B cell (primary cell): Measurements from ENCODE around the gene MARCHF10. TPM values are rescaled to one million over a fixed set of nuclear protein-coding genes. Genes with fewer than 3 reads are reported as not detected.

Source experiments
- ATAC-seq: fragments of 200-7000 bp; cut with Tn5 transposase; one replicate; pipeline ENCODE4 v1.10.0; 2021; ENCODE audit warnings: low read depth, mild to moderate bottlenecking, moderate number of reproducible peaks, moderate library complexity
- CTCF ChIA-PET: fragments of 350-600 bp; sonication (Branson Sonifier 250); formaldehyde crosslinking; loops from one replicate; lab custom pipeline; 2021; ENCODE audit warnings: antibody characterized with exemption, inconsistent platforms; lab: Charles Lee
- POLR2A ChIA-PET: fragments of 350-600 bp; sonication (Branson Sonifier 250); formaldehyde crosslinking; loops from one replicate; lab custom pipeline; 2021; ENCODE audit warnings: antibody characterized with exemption; lab: Charles Lee
- DNase-seq: peaks from one replicate; pipeline ENCODE4 v3.0.0; 2013
- H2AFZ ChIP-seq: 2 replicates; pipeline ENCODE4 v1.6.1; 2012; ENCODE audit warnings: mild to moderate bottlenecking, low read depth, low read length; ENCODE audit not compliant: insufficient read depth, poor library complexity, severe bottlenecking
- H3K27ac ChIP-seq, 2 donors: 1 replicate in 1 of 2; 2 replicates in 1 of 2; pipeline ENCODE4 v1.5.1; 2012 to 2013; ENCODE audit warnings: low read length in 2 of 2, mild to moderate bottlenecking in 2 of 2, moderate library complexity in 1 of 2
- H3K27me3 ChIP-seq, 4 experiments: fragments of 200-600 bp in 1 of 4; sonication (generic) in 1 of 4; replicated peaks in 1 of 4; 1 replicate in 2 of 4; 2 replicates in 2 of 4; pipeline versions ENCODE4 v1.6.1 to v1.7.0; 2013 to 2016; ENCODE audit warnings: low read length in 3 of 4, mild to moderate bottlenecking in 2 of 4, mixed read lengths in 1 of 4, moderate library complexity in 1 of 4; ENCODE audit not compliant: insufficient read depth in 4 of 4, control insufficient read depth in 3 of 4; ENCODE audit errors: control extremely low read depth in 1 of 4
- H3K36me3 ChIP-seq, 2 experiments: replicated peaks in 1 of 2; 1 replicate in 1 of 2; 2 replicates in 1 of 2; pipeline versions ENCODE4 v1.6.1 to v1.7.1; 2013; ENCODE audit warnings: low read length in 1 of 2; ENCODE audit not compliant: insufficient read depth in 2 of 2, control insufficient read depth in 1 of 2; ENCODE audit errors: control extremely low read depth in 1 of 2, extremely low read depth in 1 of 2
- H3K4me1 ChIP-seq, 2 donors: fragments of 200-600 bp in 1 of 2; sonication (generic) in 1 of 2; 1 replicate in 1 of 2; 2 replicates in 1 of 2; pipeline versions ENCODE4 v1.5.1 to v1.6.1; 2013 to 2017; ENCODE audit warnings: low read length in 2 of 2; ENCODE audit not compliant: control insufficient read depth in 2 of 2, insufficient read depth in 2 of 2
- H3K4me2 ChIP-seq: replicated peaks from 2 replicates; pipeline ENCODE3; 2012; ENCODE audit warnings: mild to moderate bottlenecking, low read depth, low read length; ENCODE audit not compliant: poor library complexity, severe bottlenecking
- H3K4me3 ChIP-seq, 5 experiments: fragments of 200-600 bp in 1 of 5; sonication (generic) in 1 of 5; 1 replicate in 3 of 5; 2 replicates in 2 of 5; pipeline versions ENCODE4 v1.5.1 to v1.7.0; 2011 to 2016; ENCODE audit warnings: low read length in 4 of 5, mild to moderate bottlenecking in 4 of 5, low read depth in 2 of 5, control low read depth in 1 of 5, moderate library complexity in 1 of 5; ENCODE audit not compliant: insufficient read depth in 1 of 5; ENCODE audit errors: control extremely low read depth in 1 of 5, extremely low read depth in 1 of 5
- H3K79me2 ChIP-seq: fragments of 200-600 bp; sonication (generic); one replicate; pipeline ENCODE4 v1.6.0; 2016; ENCODE audit warnings: low read length; ENCODE audit not compliant: control insufficient read depth, insufficient read depth
- H3K9ac ChIP-seq: fragments of 200-600 bp; sonication (generic); 2 replicates; pipeline ENCODE4 v1.6.1; 2017; ENCODE audit warnings: mild to moderate bottlenecking, low read length, moderate library complexity
- H3K9me3 ChIP-seq, 3 donors: one replicate each; pipeline versions ENCODE4 v1.6.1 to v1.7.1; 2013; ENCODE audit warnings: low read length in 2 of 3; ENCODE audit not compliant: control insufficient read depth in 2 of 3, insufficient read depth in 1 of 3; ENCODE audit errors: control extremely low read depth in 1 of 3
- H4K20me1 ChIP-seq: 2 replicates; pipeline ENCODE4 v1.6.0; 2012; ENCODE audit warnings: mild to moderate bottlenecking, low read length; ENCODE audit not compliant: insufficient read depth, control insufficient read depth, poor library complexity, severe bottlenecking
- H3K27ac Mint-ChIP-seq: one replicate; pipeline ENCODE4 v1.8.0; 2021; ENCODE audit warnings: mixed read lengths
- H3K27me3 Mint-ChIP-seq: one replicate; pipeline ENCODE4 v1.8.0; 2021; ENCODE audit warnings: mixed read lengths
- H3K4me1 Mint-ChIP-seq: one replicate; pipeline ENCODE4 v1.8.0; 2021; ENCODE audit warnings: mixed read lengths
- H3K4me3 Mint-ChIP-seq: one replicate; pipeline ENCODE4 v1.8.0; 2021; ENCODE audit warnings: mixed read lengths
- H3K9me3 Mint-ChIP-seq: one replicate; pipeline ENCODE4 v1.8.0; 2022; ENCODE audit warnings: mixed read lengths; ENCODE audit not compliant: insufficient read depth
- EZH2 ChIP-seq: IDR thresholded peaks from 2 replicates; pipeline ENCODE4 v1.6.1; 2012; ENCODE audit warnings: borderline replicate concordance, low read depth, mild to moderate bottlenecking, moderate library complexity, low read length; ENCODE audit not compliant: insufficient read depth, poor library complexity, severe bottlenecking
- WGBS: methylation state at CpG from one replicate; pipeline ENCODE4 v1.1.5; 2013; ENCODE audit warnings: missing lambda C conversion rate; ENCODE audit not compliant: insufficient coverage; 5-methylcytosine and 5-hydroxymethylcytosine counted together
- intact Hi-C: fragments of 100-400 bp; cut with micrococcal nuclease; formaldehyde crosslinking; loops from one replicate; pipeline ENCODE4 v1.10.0; 2022
- polyA plus RNA-seq: library from polyadenylated mRNA; depleted of rRNA; stranded (reverse); fragments of >200 nt; gene quantifications from 2 replicates; pipeline ENCODE4 v1.2.3, GENCODE V29; 2012
- total RNA-seq, 2 donors: library from RNA; stranded (reverse); fragments of 120-200 nt in 1 of 2; gene quantifications; 1 replicate in 1 of 2; 2 replicates in 1 of 2; pipeline versions ENCODE4 v1.2.3 to v1.2.4, GENCODE V29; 2013 to 2022
- TF ChIP-seq, protein P1 (sequence below): fragments of 200-600 bp; IDR thresholded peaks from one replicate; pipeline ENCODE4 v1.8.0; 2022; ENCODE audit warnings: antibody characterized with exemption, mild to moderate bottlenecking

Gene MARCHF10
- total and polyA plus RNA-seq, 2 donors (not counting 1 experiment from before 2014, with no cell fraction given) = 0.24 TPM; not detected in 1

DNA sequence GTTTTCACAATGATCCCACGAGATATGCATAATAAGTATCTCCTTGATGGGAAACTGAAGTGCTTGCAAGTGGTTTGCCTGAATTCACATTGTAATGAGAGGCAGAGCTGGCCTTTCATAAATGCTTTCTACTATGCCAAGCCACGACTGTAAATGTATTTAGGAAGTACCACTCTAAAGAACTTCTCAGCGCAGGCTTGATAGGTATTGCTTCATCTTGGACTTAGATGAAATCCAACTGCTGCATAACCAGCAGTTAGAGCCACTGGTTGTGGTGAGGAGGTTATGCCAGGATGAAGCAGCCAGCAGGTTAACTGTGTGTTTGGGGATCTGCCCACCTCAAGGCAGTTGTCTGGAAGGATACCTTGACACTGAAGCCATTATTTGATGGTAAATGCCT lies 26.8 kb downstream of the MARCHF10 start:
- H2AFZ ChIP-seq = no peak overlapping the region
- intact Hi-C loops = no loop called here
- Mint-ChIP-seq H3K9me3 (peaks cover 4% of the 10 kb centered on the region), H3K27ac (no peak overlapping the region), H3K27me3 (peaks cover 15% of the 10 kb centered on the region), H3K4me1 (no peaks in the 10 kb centered on the region), H3K4me3 (no peak overlapping the region)
- H3K4me1 ChIP-seq = no peaks in the 10 kb centered on the region
- H3K9me3 ChIP-seq = peaks cover 0 to 6% (median 1%) of the 10 kb centered on the region in 3 donors
- TF ChIP-seq, protein P1, sequence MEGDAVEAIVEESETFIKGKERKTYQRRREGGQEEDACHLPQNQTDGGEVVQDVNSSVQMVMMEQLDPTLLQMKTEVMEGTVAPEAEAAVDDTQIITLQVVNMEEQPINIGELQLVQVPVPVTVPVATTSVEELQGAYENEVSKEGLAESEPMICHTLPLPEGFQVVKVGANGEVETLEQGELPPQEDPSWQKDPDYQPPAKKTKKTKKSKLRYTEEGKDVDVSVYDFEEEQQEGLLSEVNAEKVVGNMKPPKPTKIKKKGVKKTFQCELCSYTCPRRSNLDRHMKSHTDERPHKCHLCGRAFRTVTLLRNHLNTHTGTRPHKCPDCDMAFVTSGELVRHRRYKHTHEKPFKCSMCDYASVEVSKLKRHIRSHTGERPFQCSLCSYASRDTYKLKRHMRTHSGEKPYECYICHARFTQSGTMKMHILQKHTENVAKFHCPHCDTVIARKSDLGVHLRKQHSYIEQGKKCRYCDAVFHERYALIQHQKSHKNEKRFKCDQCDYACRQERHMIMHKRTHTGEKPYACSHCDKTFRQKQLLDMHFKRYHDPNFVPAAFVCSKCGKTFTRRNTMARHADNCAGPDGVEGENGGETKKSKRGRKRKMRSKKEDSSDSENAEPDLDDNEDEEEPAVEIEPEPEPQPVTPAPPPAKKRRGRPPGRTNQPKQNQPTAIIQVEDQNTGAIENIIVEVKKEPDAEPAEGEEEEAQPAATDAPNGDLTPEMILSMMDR = no peak
- no peak for TF ChIP-seq EZH2
- ChIA-PET POLR2A (no interaction called here), CTCF (no interaction called here)
- WGBS = 93% methylated on average over 2 of the region's 3 CpGs
- no peak for DNase-seq
- no peak overlapping the region for H3K27ac ChIP-seq
- no peaks in the 10 kb centered on the region for H3K36me3 ChIP-seq
- H3K4me2 ChIP-seq = no peak overlapping the region
- H3K9ac ChIP-seq = no peak overlapping the region
- no peaks in the 10 kb centered on the region for H3K27me3 ChIP-seq
- H4K20me1 ChIP-seq = no peaks in the 10 kb centered on the region
- no peaks in the 10 kb centered on the region for H3K79me2 ChIP-seq
- ATAC-seq = no peak
- no peak overlapping the region for H3K4me3 ChIP-seq

DNA sequence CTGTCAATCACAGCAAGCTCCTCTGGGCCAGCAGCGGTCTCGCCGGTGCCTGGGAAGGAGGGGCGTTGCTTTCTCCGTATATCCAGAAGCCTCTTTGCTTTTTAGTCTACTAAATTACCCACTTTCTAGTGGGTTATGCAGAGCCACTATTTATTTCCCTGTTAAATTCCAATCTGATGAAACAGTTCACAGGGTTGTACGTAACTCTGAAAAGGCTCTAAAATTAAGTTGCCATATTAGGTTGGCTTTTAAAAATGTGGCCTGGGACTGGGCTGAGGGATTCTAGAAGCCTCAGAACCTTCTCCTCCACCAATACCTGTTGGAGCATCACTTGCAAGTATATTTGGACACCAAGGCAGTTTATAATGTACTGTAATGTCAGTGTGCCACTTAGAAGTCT lies 27.2 kb downstream of the MARCHF10 start:
- no peaks in the 10 kb centered on the region for H3K4me1 Mint-ChIP-seq
- H3K4me2 ChIP-seq = no peak overlapping the region

More for the DNA sequence above, 27.2 kb downstream of the MARCHF10 start:
- Histone ChIP-seq H3K36me3 (no peaks in the 10 kb centered on the region), H3K9ac (no peak overlapping the region), H3K4me1 (no peaks in the 10 kb centered on the region), H4K20me1 (no peaks in the 10 kb centered on the region), H3K27me3 (no peaks in the 10 kb centered on the region), H3K27ac (no peak overlapping the region), H2AFZ (no peak overlapping the region), H3K9me3 (peaks cover 0 to 6% (median 1%) of the 10 kb centered on the region in 3 donors), H3K79me2 (no peaks in the 10 kb centered on the region), H3K4me3 (no peak overlapping the region)
- Mint-ChIP-seq H3K9me3 (peaks cover 4% of the 10 kb centered on the region), H3K27ac (no peak overlapping the region), H3K27me3 (peaks cover 18% of the 10 kb centered on the region), H3K4me3 (no peak overlapping the region)
- no peak for ATAC-seq
- ChIA-PET CTCF (no interaction called here), POLR2A (no interaction called here)
- intact Hi-C loops = no loop called here
- WGBS = 93% methylated on average over 3 of the region's 6 CpGs
- TF ChIP-seq, protein P1 = no peak
- no peak for TF ChIP-seq EZH2
- no peak for DNase-seq
